AG04449 (cell line): ENCODE results near the gene NTM.

Experiments used
- CTCF ChIA-PET: fragments of 350-600 bp; formaldehyde crosslinking; extraction: SDS; loops from one replicate; lab custom pipeline; 2021; ENCODE audit warnings: antibody characterized with exemption; lab: Yijun Ruan, JAX
- POLR2A ChIA-PET: fragments of 400-600, 350-600 bp; formaldehyde crosslinking; extraction: SDS; loops from one replicate; lab custom pipeline; 2020; ENCODE audit warnings: antibody characterized with exemption, inconsistent platforms; lab: Yijun Ruan, JAX
- DNase-seq: peaks from one replicate; pipeline ENCODE4 v3.0.0-alpha.2; 2010; ENCODE audit warnings: low read depth, low spot score
- H3K4me3 ChIP-seq: 2 replicates; pipeline ENCODE4 v1.5.1; 2011; ENCODE audit warnings: low read depth, mild to moderate bottlenecking, control low read depth, low read length
- CTCF ChIP-seq: IDR thresholded peaks from one replicate; pipeline ENCODE4 v1.5.1; 2011; ENCODE audit warnings: mild to moderate bottlenecking, moderate library complexity, low read length, control low read depth, inconsistent platforms; ENCODE audit not compliant: insufficient read depth; ENCODE audit errors: missing control alignments

NTM gene

DNA sequence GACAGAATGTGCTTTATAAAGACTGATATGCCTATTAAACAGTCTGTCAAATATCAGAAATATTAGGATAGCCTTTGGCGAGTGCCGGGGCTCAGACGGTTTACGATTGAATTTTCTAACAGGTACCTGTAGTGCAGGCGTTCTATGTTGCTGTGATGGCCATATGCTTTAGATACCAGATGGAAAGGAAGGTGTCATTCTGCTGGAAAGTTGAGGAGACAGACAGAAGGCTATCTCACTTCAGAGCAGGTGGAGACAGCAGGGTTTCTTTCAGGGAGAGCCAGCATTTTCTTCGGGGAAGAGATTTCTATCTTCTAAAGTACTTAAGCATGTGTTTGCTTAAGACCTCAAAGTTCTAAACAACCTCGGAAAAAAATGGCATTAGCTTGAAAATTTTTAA is 415.4 kb downstream of the NTM start:
- TF ChIP-seq CTCF: no peak
- POLR2A ChIA-PET: no interaction called here
- CTCF ChIA-PET: interaction anchor here (1.3 kb wide), 1 partner anchor 8 kb away, joined by 4 read pairs; no protein-coding TSS in a partner anchor
- DNase-seq: no peak
- no peak overlapping the region for H3K4me3 ChIP-seq

DNA sequence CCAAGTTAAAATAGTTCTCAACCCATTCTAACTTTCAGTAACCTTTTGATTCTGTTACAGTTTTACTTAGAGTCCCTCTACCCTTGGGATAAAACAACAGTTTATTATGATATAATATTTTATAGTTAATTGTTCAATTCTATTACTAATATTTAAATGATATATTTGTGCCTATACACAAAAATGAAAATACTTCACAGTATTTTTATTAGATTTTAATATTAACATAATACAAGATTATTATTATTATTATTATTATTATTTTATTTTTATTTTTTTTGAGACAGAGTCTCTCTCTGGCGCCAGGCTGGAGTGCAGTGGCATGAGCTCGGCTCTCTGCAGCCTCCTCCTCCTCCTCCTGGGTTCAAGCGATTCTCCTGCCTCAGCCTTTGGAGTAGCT is 416.7 kb downstream of the NTM start:
- POLR2A ChIA-PET: no interaction called here
- no peak for TF ChIP-seq CTCF
- no peak for DNase-seq
- H3K4me3 ChIP-seq: no peak overlapping the region
- CTCF ChIA-PET: interaction anchor here (1.3 kb wide), 1 partner anchor 9 kb away, joined by 4 read pairs; no protein-coding TSS in a partner anchor

- ChIA-PET POLR2A (no interaction called here), CTCF (no interaction called here)
- DNase-seq: no peak
- TF ChIP-seq CTCF: no peak
- no peak overlapping the region for H3K4me3 ChIP-seq
Observed at GRCh38 chr11:131790586-131790985, 420.2 kb downstream of the NTM start.

DNA sequence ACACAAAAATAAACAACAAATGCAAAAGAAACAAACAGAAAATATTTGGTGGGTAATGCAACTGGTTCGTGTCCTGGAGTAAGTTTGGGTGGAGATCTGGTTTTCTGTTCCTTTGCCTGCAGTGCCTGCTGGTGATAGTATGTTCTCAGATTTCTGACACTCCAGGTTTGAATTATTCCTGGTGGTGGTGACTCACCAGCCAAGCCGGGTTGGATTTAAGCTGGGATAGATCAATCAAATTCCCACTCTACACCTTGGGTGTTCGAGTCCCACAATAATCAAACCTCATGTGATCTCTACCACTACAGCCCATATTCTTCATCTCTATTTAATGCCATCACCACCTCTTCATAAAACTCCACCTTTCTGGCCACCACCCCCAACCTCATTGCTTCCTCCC is 421.8 kb downstream of the NTM start:
- no peak for DNase-seq
- ChIA-PET CTCF (no interaction called here), POLR2A (no interaction called here)
- TF ChIP-seq CTCF: no peak
- no peak overlapping the region for H3K4me3 ChIP-seq

- H3K4me3 ChIP-seq: no peak overlapping the region
- POLR2A ChIA-PET: no interaction called here
- CTCF ChIA-PET: no interaction called here
- DNase-seq: no peak
- TF ChIP-seq CTCF: no peak
Observed at GRCh38 chr11:131796089-131796488, 425.7 kb downstream of the NTM start.

DNA sequence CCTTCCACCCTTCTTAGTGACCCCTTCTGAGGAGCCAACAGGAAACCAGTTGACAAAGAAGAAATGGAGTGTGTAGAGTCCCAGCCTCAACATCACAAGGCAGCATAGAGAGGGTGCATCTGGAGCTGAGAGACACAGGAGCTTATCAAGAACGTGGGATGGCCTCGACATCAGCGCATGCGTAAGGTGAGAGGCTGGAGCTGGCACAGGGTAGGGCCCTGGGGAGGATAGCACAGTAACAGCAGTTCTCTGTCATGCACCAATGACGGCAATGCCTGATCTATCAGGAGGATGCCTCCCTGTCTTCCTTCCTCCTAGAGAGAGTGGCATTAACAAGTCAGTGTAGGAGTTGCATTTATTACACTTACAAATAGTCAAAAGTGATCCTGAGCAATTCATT is 426.1 kb downstream of the NTM start:
- ChIA-PET CTCF (no interaction called here), POLR2A (no interaction called here)
- no peak overlapping the region for H3K4me3 ChIP-seq
- TF ChIP-seq CTCF: no peak
- no peak for DNase-seq

- no peak overlapping the region for H3K4me3 ChIP-seq
- ChIA-PET CTCF (interaction anchor here (2.9 kb wide), 1 partner anchor 53 kb away, joined by 6 read pairs; no protein-coding TSS in a partner anchor), POLR2A (no interaction called here)
- no peak for DNase-seq
- TF ChIP-seq CTCF: no peak
Observed at GRCh38 chr11:131800452-131800851, 430.0 kb downstream of the NTM start.
